Progenitor cell of endocrine pancreas (in vitro differentiated cells): Measurements from ENCODE around the gene ZNHIT1. TPM values are rescaled to one million over a fixed set of nuclear protein-coding genes. Genes with fewer than 3 reads are reported as not detected.
A peak's percentile ranks its signal among the peaks of the same experiment; 100 is the strongest.

Source experiments
- DNase-seq: peaks from one replicate; pipeline ENCODE4 v3.0.0; 2021; ENCODE audit warnings: low spot score; ENCODE audit not compliant: unreplicated experiment
- H3K27ac Mint-ChIP-seq: 2 replicates; pipeline ENCODE4 v1.8.0; 2021; ENCODE audit warnings: mild to moderate bottlenecking, moderate library complexity, mixed read lengths
- H3K27me3 Mint-ChIP-seq: 2 replicates; pipeline ENCODE4 v1.8.0; 2021; ENCODE audit warnings: mixed read lengths
- H3K36me3 Mint-ChIP-seq: 2 replicates; pipeline ENCODE4 v1.8.0; 2022; ENCODE audit warnings: mixed read lengths; ENCODE audit not compliant: insufficient read depth
- H3K4me1 Mint-ChIP-seq: 2 replicates; pipeline ENCODE4 v1.8.0; 2021; ENCODE audit warnings: low read depth, mixed read lengths
- H3K4me3 Mint-ChIP-seq: 2 replicates; pipeline ENCODE4 v1.8.0; 2021; ENCODE audit warnings: low read depth, mild to moderate bottlenecking, moderate library complexity, mixed read lengths
- H3K9me3 Mint-ChIP-seq: 2 replicates; pipeline ENCODE4 v1.8.0; 2021; ENCODE audit warnings: low read depth, mixed read lengths
- total RNA-seq: library from RNA; stranded (reverse); gene quantifications from 2 replicates; pipeline ENCODE4 v1.2.1, GENCODE V29; 2021
- TF ChIP-seq, protein P1 (sequence below): fragments of 200-600 bp; sonication (generic); IDR thresholded peaks from one replicate; pipeline ENCODE4 v1.5.0; 2021; ENCODE audit warnings: antibody characterized with exemption, mild to moderate bottlenecking; ENCODE audit not compliant: unreplicated experiment

ZNHIT1 gene
- total RNA-seq, 1 donor from 2014 or later = 62.2 TPM

DNA sequence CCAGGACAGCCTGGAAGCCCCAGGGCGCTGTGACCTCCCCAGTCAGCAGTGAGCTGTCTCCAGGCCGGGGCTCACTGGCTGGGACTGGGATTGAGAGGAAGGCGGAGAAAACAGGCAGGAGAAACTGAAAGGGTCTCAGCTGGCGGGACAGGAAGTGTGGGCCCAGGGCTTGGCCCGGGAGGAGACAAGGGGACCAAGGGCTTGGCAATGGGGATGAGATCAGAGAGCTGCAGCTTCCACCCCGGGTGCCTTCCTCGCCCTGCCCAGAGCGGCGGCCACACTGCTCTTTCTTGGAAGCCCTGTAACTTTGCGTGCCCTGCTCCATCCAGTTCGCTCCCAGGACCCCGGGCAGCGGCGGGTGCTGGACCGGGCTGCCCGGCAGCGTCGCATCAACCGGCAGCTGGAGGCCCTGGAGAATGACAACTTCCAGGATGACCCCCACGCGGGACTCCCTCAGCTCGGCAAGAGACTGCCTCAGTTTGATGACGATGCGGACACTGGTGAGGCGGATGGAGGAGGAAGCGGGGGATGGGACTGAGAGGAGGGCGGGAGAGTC, 4.4 kb downstream of the ZNHIT1 start:
- peaks cover 15% of the 10 kb centered on the region for H3K36me3 Mint-ChIP-seq
- TF ChIP-seq, protein P1, sequence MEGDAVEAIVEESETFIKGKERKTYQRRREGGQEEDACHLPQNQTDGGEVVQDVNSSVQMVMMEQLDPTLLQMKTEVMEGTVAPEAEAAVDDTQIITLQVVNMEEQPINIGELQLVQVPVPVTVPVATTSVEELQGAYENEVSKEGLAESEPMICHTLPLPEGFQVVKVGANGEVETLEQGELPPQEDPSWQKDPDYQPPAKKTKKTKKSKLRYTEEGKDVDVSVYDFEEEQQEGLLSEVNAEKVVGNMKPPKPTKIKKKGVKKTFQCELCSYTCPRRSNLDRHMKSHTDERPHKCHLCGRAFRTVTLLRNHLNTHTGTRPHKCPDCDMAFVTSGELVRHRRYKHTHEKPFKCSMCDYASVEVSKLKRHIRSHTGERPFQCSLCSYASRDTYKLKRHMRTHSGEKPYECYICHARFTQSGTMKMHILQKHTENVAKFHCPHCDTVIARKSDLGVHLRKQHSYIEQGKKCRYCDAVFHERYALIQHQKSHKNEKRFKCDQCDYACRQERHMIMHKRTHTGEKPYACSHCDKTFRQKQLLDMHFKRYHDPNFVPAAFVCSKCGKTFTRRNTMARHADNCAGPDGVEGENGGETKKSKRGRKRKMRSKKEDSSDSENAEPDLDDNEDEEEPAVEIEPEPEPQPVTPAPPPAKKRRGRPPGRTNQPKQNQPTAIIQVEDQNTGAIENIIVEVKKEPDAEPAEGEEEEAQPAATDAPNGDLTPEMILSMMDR = no peak
- peaks cover 12% of the 10 kb centered on the region for H3K4me1 Mint-ChIP-seq
- no peak for DNase-seq
- H3K27me3 Mint-ChIP-seq = no peaks in the 10 kb centered on the region
- H3K27ac Mint-ChIP-seq = peak overlapping the region; percentile 57
- H3K4me3 Mint-ChIP-seq = no peak overlapping the region
- H3K9me3 Mint-ChIP-seq = no peaks in the 10 kb centered on the region

DNA sequence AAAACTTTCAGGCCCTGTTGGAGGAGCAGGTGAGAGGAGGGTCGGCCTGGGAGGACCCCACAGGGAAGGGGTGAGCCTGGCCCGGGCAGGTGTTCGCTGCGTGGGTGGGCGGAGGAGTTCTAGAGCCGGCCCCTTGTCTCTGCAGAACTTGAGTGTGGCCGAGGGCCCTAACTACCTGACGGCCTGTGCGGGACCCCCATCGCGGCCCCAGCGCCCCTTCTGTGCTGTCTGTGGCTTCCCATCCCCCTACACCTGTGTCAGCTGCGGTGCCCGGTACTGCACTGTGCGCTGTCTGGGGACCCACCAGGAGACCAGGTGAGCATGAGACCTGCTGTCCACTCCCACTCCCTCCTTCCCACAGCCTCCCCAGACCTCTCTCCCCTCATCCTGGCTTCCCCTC, 5.6 kb downstream of the ZNHIT1 start:
- H3K36me3 Mint-ChIP-seq = peaks cover 17% of the 10 kb centered on the region
- peaks cover 7% of the 10 kb centered on the region for H3K4me1 Mint-ChIP-seq
- no peaks in the 10 kb centered on the region for H3K9me3 Mint-ChIP-seq
- H3K27ac Mint-ChIP-seq = no peak overlapping the region
- no peak overlapping the region for H3K4me3 Mint-ChIP-seq
- DNase-seq = no peak
- H3K27me3 Mint-ChIP-seq = no peaks in the 10 kb centered on the region
- TF ChIP-seq, protein P1 = no peak

DNA sequence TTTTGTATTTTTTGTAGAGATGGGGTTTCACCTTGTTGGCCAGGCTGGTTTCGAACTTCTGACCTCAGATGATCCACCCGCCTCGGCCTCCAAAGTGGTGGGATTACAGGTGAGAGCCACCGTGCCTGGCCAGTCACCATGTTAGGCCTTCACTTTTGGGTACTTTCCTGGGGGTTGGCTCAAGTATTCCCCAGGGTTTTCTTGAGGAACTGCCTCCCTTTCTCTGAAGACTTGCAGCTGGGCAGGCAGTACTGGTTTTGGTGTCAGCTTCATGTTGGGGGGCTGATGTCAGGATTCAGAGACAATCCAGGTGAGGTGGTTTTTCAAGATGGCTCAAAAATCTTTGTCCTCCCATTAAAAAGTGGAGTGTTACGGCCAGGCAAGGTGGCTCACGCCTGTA, 7.7 kb downstream of the ZNHIT1 start:
- Mint-ChIP-seq H3K4me1 (peaks cover 3% of the 10 kb centered on the region), H3K4me3 (no peak overlapping the region), H3K9me3 (no peaks in the 10 kb centered on the region), H3K27me3 (no peaks in the 10 kb centered on the region), H3K27ac (no peak overlapping the region), H3K36me3 (peaks cover 19% of the 10 kb centered on the region)
- TF ChIP-seq, protein P1 = no peak
- no peak for DNase-seq

DNA sequence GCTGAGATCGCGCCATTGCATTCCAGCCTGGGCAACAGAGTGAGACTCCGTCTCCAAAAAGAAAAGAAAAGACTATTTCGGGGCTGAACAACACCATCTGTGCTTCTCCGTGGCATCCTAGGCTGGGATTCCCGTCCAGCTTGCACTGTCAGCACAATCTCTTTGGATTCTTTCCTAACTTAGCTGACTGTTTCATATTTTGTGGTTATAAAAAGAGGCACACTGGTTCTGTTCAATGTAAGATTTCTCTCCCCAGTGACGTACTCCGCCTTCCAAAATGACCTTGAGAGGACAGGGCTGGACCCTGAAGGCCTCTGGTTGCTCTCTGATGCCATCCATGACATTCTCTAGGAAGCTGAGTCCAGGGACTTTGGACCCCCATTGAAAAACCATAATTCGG, 8.8 kb downstream of the ZNHIT1 start:
- H3K27me3 Mint-ChIP-seq = no peaks in the 10 kb centered on the region
- DNase-seq = no peak

DNA sequence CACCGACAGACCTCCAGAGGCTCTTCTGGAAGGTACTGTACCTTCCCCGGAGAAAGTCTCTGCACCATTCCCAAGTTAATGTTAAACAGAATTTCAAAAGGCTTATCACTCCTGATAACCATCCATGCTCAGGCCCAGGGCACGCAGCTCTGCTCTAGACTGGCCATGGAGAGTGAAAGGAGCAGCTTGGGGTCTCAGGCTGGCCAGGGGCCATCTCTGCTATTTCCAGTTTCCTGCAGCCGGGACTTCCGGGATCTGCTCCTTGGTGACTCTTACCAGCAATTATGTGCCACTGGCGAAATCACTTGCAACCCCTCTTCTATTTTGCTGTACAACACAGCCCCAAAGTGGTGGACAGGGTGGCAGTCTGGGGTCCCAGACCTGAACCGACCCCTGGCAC, 13.7 kb downstream of the ZNHIT1 start:
- H3K4me1 Mint-ChIP-seq = peaks cover 17% of the 10 kb centered on the region
- peak overlapping the region; percentile 69 for H3K4me3 Mint-ChIP-seq
- TF ChIP-seq, protein P1 = no peak
- H3K36me3 Mint-ChIP-seq = peaks cover 8% of the 10 kb centered on the region
- no peaks in the 10 kb centered on the region for H3K27me3 Mint-ChIP-seq
- no peak for DNase-seq
- no peaks in the 10 kb centered on the region for H3K9me3 Mint-ChIP-seq
- H3K27ac Mint-ChIP-seq = peak overlapping the region; percentile 95

More for the DNA sequence above, 8.8 kb downstream of the ZNHIT1 start:
- TF ChIP-seq, protein P1 = no peak
- no peak overlapping the region for H3K27ac Mint-ChIP-seq
- H3K9me3 Mint-ChIP-seq = no peaks in the 10 kb centered on the region
- H3K4me3 Mint-ChIP-seq = no peak overlapping the region
- peaks cover 9% of the 10 kb centered on the region for H3K4me1 Mint-ChIP-seq
- peaks cover 18% of the 10 kb centered on the region for H3K36me3 Mint-ChIP-seq
